Loucy (cell line): ENCODE measurements around the gene NLRC5.

Source experiments
- H2AFZ ChIP-seq: fragments of 200-600 bp; sonication (generic); 2 replicates; pipeline ENCODE4 v1.6.0; 2016; ENCODE audit warnings: antibody characterized with exemption, mild to moderate bottlenecking, low read length, moderate library complexity
- H3F3A ChIP-seq: fragments of 200-600 bp; 2 replicates; pipeline ENCODE4 v1.6.0; 2016; ENCODE audit warnings: antibody characterized with exemption, low read depth, mild to moderate bottlenecking
- H3K27me3 ChIP-seq: fragments of 200-600 bp; sonication (generic); 2 replicates; pipeline ENCODE4 v1.6.1; 2014; ENCODE audit warnings: low read length, mild to moderate bottlenecking; ENCODE audit not compliant: insufficient read depth, poor library complexity, severe bottlenecking
- H3K36me3 ChIP-seq: fragments of 200-600 bp; sonication (generic); 2 replicates; pipeline ENCODE4 v1.6.1; 2016; ENCODE audit warnings: low read length; ENCODE audit not compliant: insufficient read depth
- H3K4me1 ChIP-seq: fragments of 200-600 bp; sonication (generic); 2 replicates; pipeline ENCODE4 v1.5.1; 2014; ENCODE audit warnings: low read length, mild to moderate bottlenecking; ENCODE audit not compliant: insufficient read depth, poor library complexity, severe bottlenecking
- H3K4me2 ChIP-seq: fragments of 200-600 bp; sonication (generic); 2 replicates; pipeline ENCODE4 v1.6.0; 2014; ENCODE audit warnings: antibody characterized with exemption, low read length, low read depth, mild to moderate bottlenecking; ENCODE audit not compliant: poor library complexity, severe bottlenecking
- H3K4me3 ChIP-seq: fragments of 200-600 bp; sonication (generic); 2 replicates; pipeline ENCODE4 v1.5.1; 2014; ENCODE audit warnings: low read length, mild to moderate bottlenecking, mixed read lengths; ENCODE audit not compliant: poor library complexity, severe bottlenecking
- H3K79me2 ChIP-seq: fragments of 200-600 bp; sonication (generic); 2 replicates; pipeline ENCODE4 v1.6.1; 2014; ENCODE audit warnings: low read length; ENCODE audit not compliant: insufficient read depth
- H3K9ac ChIP-seq: fragments of 200-600 bp; sonication (generic); 2 replicates; pipeline ENCODE4 v1.6.0; 2014; ENCODE audit warnings: mild to moderate bottlenecking, low read depth, low read length, moderate library complexity; ENCODE audit not compliant: poor library complexity, severe bottlenecking
- H3K9me2 ChIP-seq: fragments of 200-600 bp; sonication (generic); replicated peaks from 2 replicates; pipeline ENCODE4 v1.6.1; 2016; ENCODE audit warnings: low read depth, low read length, mixed read lengths
- H3K9me3 ChIP-seq: fragments of 200-600 bp; sonication (generic); 2 replicates; pipeline ENCODE4 v1.6.1; 2014; ENCODE audit warnings: mild to moderate bottlenecking, antibody characterized with exemption, low read length, low read depth; ENCODE audit not compliant: insufficient read depth
- H4K20me1 ChIP-seq: fragments of 200-600 bp; sonication (generic); 2 replicates; pipeline ENCODE4 v1.6.0; 2014; ENCODE audit warnings: antibody characterized with exemption, low read length, mild to moderate bottlenecking; ENCODE audit not compliant: insufficient read depth, poor library complexity, severe bottlenecking
- CTCF ChIP-seq: fragments of 200-600 bp; sonication (generic); conservative IDR thresholded peaks from 2 replicates; pipeline ENCODE4 v1.5.1; 2014; ENCODE audit warnings: mild to moderate bottlenecking, antibody characterized with exemption, low read length
- EZH2phosphoT487 ChIP-seq: fragments of 200-600 bp; IDR thresholded peaks from 2 replicates; pipeline ENCODE4 v1.6.1; 2018; ENCODE audit warnings: antibody characterized with exemption, mild to moderate bottlenecking, moderate library complexity, borderline replicate concordance

The NLRC5 gene

GRCh38 chr16:57115168-57115513 lies 125.8 kb downstream of the NLRC5 start:
- no peak overlapping the region for H3K9ac ChIP-seq
- no peaks in the 10 kb centered on the region for H3K9me2 ChIP-seq
- no peaks in the 10 kb centered on the region for H3F3A ChIP-seq
- H3K79me2 ChIP-seq: no peaks in the 10 kb centered on the region; the same call in 1 of the 2 replicates
- H3K4me1 ChIP-seq: no peaks in the 10 kb centered on the region
- peaks cover 62% of the 10 kb centered on the region; the same call in 1 of the 2 replicates for H3K36me3 ChIP-seq
- no peak overlapping the region for H2AFZ ChIP-seq
- no peaks in the 10 kb centered on the region for H3K9me3 ChIP-seq
- TF ChIP-seq CTCF (no peak), EZH2phosphoT487 (no peak)
- H4K20me1 ChIP-seq: no peaks in the 10 kb centered on the region
- H3K4me2 ChIP-seq: no peak overlapping the region
- no peaks in the 10 kb centered on the region for H3K27me3 ChIP-seq
- H3K4me3 ChIP-seq: no peak overlapping the region

- Histone ChIP-seq H3K9ac (no peak overlapping the region), H3K4me1 (no peaks in the 10 kb centered on the region), H3K27me3 (no peaks in the 10 kb centered on the region), H3F3A (no peaks in the 10 kb centered on the region), H3K9me2 (no peaks in the 10 kb centered on the region), H3K4me3 (no peak overlapping the region), H3K79me2 (no peaks in the 10 kb centered on the region), H3K4me2 (no peak overlapping the region), H4K20me1 (no peaks in the 10 kb centered on the region), H3K9me3 (no peaks in the 10 kb centered on the region), H2AFZ (no peak overlapping the region), H3K36me3 (peaks cover 62% of the 10 kb centered on the region; the same call in 1 of the 2 replicates)
- TF ChIP-seq CTCF (no peak), EZH2phosphoT487 (no peak)
Measured at GRCh38 chr16:57115514-57116182, 126.3 kb downstream of the NLRC5 start.

GRCh38 chr16:57118461-57119084 lies 129.2 kb downstream of the NLRC5 start:
- H3K27me3 ChIP-seq: no peaks in the 10 kb centered on the region
- no peak overlapping the region for H3K9ac ChIP-seq
- no peak overlapping the region for H2AFZ ChIP-seq
- no peaks in the 10 kb centered on the region for H3K79me2 ChIP-seq
- H4K20me1 ChIP-seq: no peaks in the 10 kb centered on the region
- H3K4me2 ChIP-seq: no peak overlapping the region
- H3K4me1 ChIP-seq: no peaks in the 10 kb centered on the region
- no peak for TF ChIP-seq CTCF
- TF ChIP-seq EZH2phosphoT487: no peak
- H3F3A ChIP-seq: no peaks in the 10 kb centered on the region
- no peaks in the 10 kb centered on the region for H3K9me3 ChIP-seq
- no peak overlapping the region for H3K4me3 ChIP-seq
- peaks cover 75% of the 10 kb centered on the region; the same call in 1 of the 2 replicates for H3K36me3 ChIP-seq
- H3K9me2 ChIP-seq: no peaks in the 10 kb centered on the region
